H9 (cell line): Measurements from ENCODE around the gene GAK. TPM values are rescaled to one million over a fixed set of nuclear protein-coding genes. Genes with fewer than 3 reads are reported as not detected.

ENCODE experiments used
- DNase-seq: peaks from one replicate; pipeline ENCODE4 v3.0.0-alpha.2; 2017
- H2AFZ ChIP-seq: one replicate; pipeline ENCODE4 v1.6.1; 2013; ENCODE audit warnings: mild to moderate bottlenecking, low read length, control low read depth, moderate library complexity
- H2AK5ac ChIP-seq: 2 replicates; pipeline ENCODE4 v1.6.1; 2013; ENCODE audit warnings: low read length, control low read depth, mixed read lengths; ENCODE audit not compliant: insufficient read length
- H2BK120ac ChIP-seq: one replicate; pipeline ENCODE4 v1.6.1; 2013; ENCODE audit warnings: low read depth, mild to moderate bottlenecking, low read length, control low read depth, inconsistent platforms; ENCODE audit not compliant: poor library complexity, severe bottlenecking
- H2BK12ac ChIP-seq: 2 replicates; pipeline ENCODE4 v1.6.1; 2013; ENCODE audit warnings: low read length, control low read depth, mixed read lengths, low read depth; ENCODE audit not compliant: insufficient read length
- H2BK15ac ChIP-seq: 2 replicates; pipeline ENCODE4 v1.6.1; 2013; ENCODE audit warnings: low read depth, low read length, control low read depth
- H2BK20ac ChIP-seq: one replicate; pipeline ENCODE4 v1.6.1; 2013; ENCODE audit warnings: low read depth, mild to moderate bottlenecking, low read length, control low read depth, inconsistent platforms; ENCODE audit not compliant: poor library complexity, severe bottlenecking
- H2BK5ac ChIP-seq: 2 replicates; pipeline ENCODE4 v1.6.1; 2013; ENCODE audit warnings: low read length, control low read depth, mixed read lengths; ENCODE audit not compliant: insufficient read length
- H3K14ac ChIP-seq: 2 replicates; pipeline ENCODE4 v1.6.1; 2013; ENCODE audit warnings: low read length, control low read depth; ENCODE audit not compliant: insufficient read depth
- H3K18ac ChIP-seq: 2 replicates; pipeline ENCODE4 v1.6.1; 2013; ENCODE audit warnings: low read depth, mild to moderate bottlenecking, mixed read lengths, low read length, control low read depth; ENCODE audit not compliant: insufficient read length
- H3K23ac ChIP-seq: 2 replicates; pipeline ENCODE4 v1.6.1; 2013; ENCODE audit warnings: low read length, control low read depth, mixed read lengths, low read depth; ENCODE audit not compliant: insufficient read length
- H3K23me2 ChIP-seq: 2 replicates; pipeline ENCODE4 v1.6.1; 2013; ENCODE audit warnings: low read depth, mild to moderate bottlenecking, mixed read lengths, low read length, control low read depth; ENCODE audit not compliant: insufficient read length, poor library complexity, severe bottlenecking
- H3K27ac ChIP-seq: 2 replicates; pipeline ENCODE4 v1.5.1; 2013; ENCODE audit warnings: low read length, control low read depth, mixed read lengths, low read depth; ENCODE audit not compliant: insufficient read length
- H3K27me3 ChIP-seq: 2 replicates; pipeline ENCODE4 v1.6.1; 2013; ENCODE audit warnings: low read length, control low read depth, inconsistent platforms; ENCODE audit not compliant: insufficient read depth
- H3K4ac ChIP-seq: 2 replicates; pipeline ENCODE4 v1.6.1; 2013; ENCODE audit warnings: low read depth, mild to moderate bottlenecking, control low read depth, inconsistent platforms, low read length, moderate library complexity
- H3K4me1 ChIP-seq: 2 replicates; pipeline ENCODE4 v1.6.1; 2013; ENCODE audit warnings: low read length, control low read depth, inconsistent platforms; ENCODE audit not compliant: insufficient read depth
- H3K4me2 ChIP-seq: 2 replicates; pipeline ENCODE4 v1.6.1; 2013; ENCODE audit warnings: low read length, control low read depth, mixed read lengths; ENCODE audit not compliant: insufficient read length, insufficient read depth
- H3K56ac ChIP-seq: 2 replicates; pipeline ENCODE4 v1.6.1; 2013; ENCODE audit warnings: low read depth, mild to moderate bottlenecking, mixed read lengths, low read length, control low read depth; ENCODE audit not compliant: insufficient read length
- H3K79me1 ChIP-seq: 2 replicates; pipeline ENCODE4 v1.6.1; 2013; ENCODE audit warnings: low read depth, mild to moderate bottlenecking, moderate library complexity, low read length, control low read depth, inconsistent platforms; ENCODE audit not compliant: insufficient read depth, poor library complexity, severe bottlenecking
- H3K79me2 ChIP-seq: 2 replicates; pipeline ENCODE4 v1.6.1; 2013; ENCODE audit warnings: low read length, control low read depth, inconsistent platforms; ENCODE audit not compliant: insufficient read depth
- H3K9ac ChIP-seq: 2 replicates; pipeline ENCODE4 v1.6.1; 2013; ENCODE audit warnings: low read length, control low read depth, mixed read lengths; ENCODE audit not compliant: insufficient read length; ENCODE audit errors: extremely low read depth
- H3K9me3 ChIP-seq: one replicate; pipeline ENCODE4 v1.6.1; 2013; ENCODE audit warnings: low read depth, low read length, inconsistent platforms; ENCODE audit not compliant: control insufficient read depth
- H3T11ph ChIP-seq: one replicate; pipeline ENCODE4 v1.6.1; 2013; ENCODE audit warnings: mild to moderate bottlenecking, low read length, control low read depth, inconsistent platforms
- H4K20me1 ChIP-seq: one replicate; pipeline ENCODE4 v1.6.1; 2013; ENCODE audit not compliant: control insufficient read depth, insufficient read length, insufficient read depth
- H4K5ac ChIP-seq: 2 replicates; pipeline ENCODE4 v1.6.1; 2013; ENCODE audit warnings: low read depth, mild to moderate bottlenecking, mixed read lengths, low read length, control low read depth; ENCODE audit not compliant: insufficient read length
- H4K8ac ChIP-seq: replicated peaks from 2 replicates; pipeline ENCODE4 v1.6.1; 2013; ENCODE audit warnings: low read length, control low read depth, mixed read lengths, low read depth; ENCODE audit not compliant: insufficient read length
- H4K91ac ChIP-seq: 2 replicates; pipeline ENCODE4 v1.6.1; 2013; ENCODE audit warnings: low read depth, mild to moderate bottlenecking, moderate library complexity, mixed read lengths, low read length, control low read depth; ENCODE audit not compliant: insufficient read length
- H3K27ac Mint-ChIP-seq, 3 experiments: 2 replicates in 2 of 3; 3 replicates in 1 of 3; pipeline ENCODE4 v1.8.0; 2020 to 2021; ENCODE audit warnings: mixed read lengths in 3 of 3, mild to moderate bottlenecking in 1 of 3, moderate library complexity in 1 of 3
- H3K27me3 Mint-ChIP-seq: 2 replicates; pipeline ENCODE4 v1.8.0; 2021; ENCODE audit warnings: low read depth, mild to moderate bottlenecking, moderate library complexity, mixed read lengths
- H3K36me3 Mint-ChIP-seq, 3 experiments: 2 replicates in 2 of 3; 3 replicates in 1 of 3; pipeline ENCODE4 v1.8.0; 2020 to 2021; ENCODE audit warnings: low read depth in 3 of 3, mixed read lengths in 3 of 3; ENCODE audit not compliant: insufficient read depth in 1 of 3
- H3K4me1 Mint-ChIP-seq, 2 experiments: 2 replicates each; pipeline ENCODE4 v1.8.0; 2020; ENCODE audit warnings: mixed read lengths in 2 of 2
- H3K4me3 Mint-ChIP-seq, 2 experiments: 2 replicates in 1 of 2; 3 replicates in 1 of 2; pipeline ENCODE4 v1.8.0; 2020 to 2021; ENCODE audit warnings: mild to moderate bottlenecking in 2 of 2, mixed read lengths in 2 of 2, moderate library complexity in 1 of 2
- H3K9me3 Mint-ChIP-seq, 2 experiments: 2 replicates in 1 of 2; 3 replicates in 1 of 2; pipeline ENCODE4 v1.8.0; 2020; ENCODE audit warnings: mild to moderate bottlenecking in 2 of 2, mixed read lengths in 2 of 2, moderate library complexity in 1 of 2
- CTCF ChIP-seq: fragments of 200-600 bp; sonication (generic); conservative IDR thresholded peaks from 3 replicates; pipeline ENCODE4 v1.8.0; 2021; ENCODE audit warnings: antibody characterized with exemption, mild to moderate bottlenecking
- WGBS: extraction: QIAGEN DNeasy Blood & Tissue Kit; methylation state at CpG from one replicate; pipeline ENCODE4 v1.1.7; 2013; ENCODE audit warnings: missing lambda C conversion rate, low lambda C conversion rate, mixed read lengths; ENCODE audit not compliant: insufficient read length; ENCODE audit errors: extremely low coverage; 5-methylcytosine and 5-hydroxymethylcytosine counted together
- total RNA-seq: library from RNA; stranded (reverse); gene quantifications from 2 replicates; pipeline ENCODE4 v1.2.1, GENCODE V29; 2021

The GAK gene
- total RNA-seq, 1 experiment from 2014 or later = 80.7 TPM

- H3K79me2 ChIP-seq = no peaks in the 10 kb centered on the region
- TF ChIP-seq CTCF = no peak
Measured at GRCh38 chr4:889516-889915, 42.6 kb downstream of the GAK start.

More at GRCh38 chr4:889516-889915, 42.6 kb downstream of the GAK start:
- Histone ChIP-seq H3K9me3 (no peaks in the 10 kb centered on the region), H3K9ac (no peak overlapping the region), H3K14ac (no peak overlapping the region), H2BK15ac (no peak overlapping the region), H3T11ph (no peak overlapping the region), H3K4me2 (no peak overlapping the region), H2BK120ac (no peak overlapping the region), H3K56ac (no peak overlapping the region), H4K20me1 (no peaks in the 10 kb centered on the region), H4K5ac (no peak overlapping the region), H3K23ac (no peak overlapping the region), H3K4ac (no peak overlapping the region), H2BK5ac (no peak overlapping the region), H3K23me2 (no peaks in the 10 kb centered on the region), H2BK12ac (no peak overlapping the region), H3K4me1 (no peaks in the 10 kb centered on the region), H2AK5ac (no peak overlapping the region), H2AFZ (no peak overlapping the region), H4K8ac (no peak overlapping the region), H3K27me3 (no peaks in the 10 kb centered on the region), H3K18ac (no peak overlapping the region), H2BK20ac (no peak overlapping the region), H3K79me1 (no peaks in the 10 kb centered on the region), H3K27ac (no peak overlapping the region), H4K91ac (no peak overlapping the region)
- H3K27me3 Mint-ChIP-seq = no peaks in the 10 kb centered on the region
- H3K4me1 Mint-ChIP-seq = no peaks in the 10 kb centered on the region
- peaks cover 13 to 28% (median 28%) of the 10 kb centered on the region in 3 experiments; a peak in 6 of 7 replicates for H3K36me3 Mint-ChIP-seq
- no peak for DNase-seq
- H3K4me3 Mint-ChIP-seq = no peak overlapping the region
- H3K9me3 Mint-ChIP-seq = peaks cover 2 to 4% of the 10 kb centered on the region in 2 experiments; a peak in 2 of 5 replicates
- H3K27ac Mint-ChIP-seq = 0 out of 7 replicates have a peak overlapping the region, but pooled peaks of 1 of the 3 experiments have one; percentile 57
- WGBS = no CpG with 5 or more reads among the region's 16 CpGs
